LHCN-M2 (cell line): ENCODE data around the gene TMEM167B. TPM values are rescaled to one million over a fixed set of nuclear protein-coding genes. Genes with fewer than 3 reads are reported as not detected.

ENCODE experiments used
- DNase-seq: peaks from one replicate; pipeline ENCODE4 v3.0.0-alpha.2; 2012; ENCODE audit warnings: low read depth
- total RNA-seq: library from RNA; depleted of rRNA; stranded (reverse); fragments of >200 nt; gene quantifications from 2 replicates; pipeline ENCODE4 v1.2.3, GENCODE V29; 2014

TMEM167B gene
- total RNA-seq, 1 experiment from 2014 or later = 16.5 TPM

DNA sequence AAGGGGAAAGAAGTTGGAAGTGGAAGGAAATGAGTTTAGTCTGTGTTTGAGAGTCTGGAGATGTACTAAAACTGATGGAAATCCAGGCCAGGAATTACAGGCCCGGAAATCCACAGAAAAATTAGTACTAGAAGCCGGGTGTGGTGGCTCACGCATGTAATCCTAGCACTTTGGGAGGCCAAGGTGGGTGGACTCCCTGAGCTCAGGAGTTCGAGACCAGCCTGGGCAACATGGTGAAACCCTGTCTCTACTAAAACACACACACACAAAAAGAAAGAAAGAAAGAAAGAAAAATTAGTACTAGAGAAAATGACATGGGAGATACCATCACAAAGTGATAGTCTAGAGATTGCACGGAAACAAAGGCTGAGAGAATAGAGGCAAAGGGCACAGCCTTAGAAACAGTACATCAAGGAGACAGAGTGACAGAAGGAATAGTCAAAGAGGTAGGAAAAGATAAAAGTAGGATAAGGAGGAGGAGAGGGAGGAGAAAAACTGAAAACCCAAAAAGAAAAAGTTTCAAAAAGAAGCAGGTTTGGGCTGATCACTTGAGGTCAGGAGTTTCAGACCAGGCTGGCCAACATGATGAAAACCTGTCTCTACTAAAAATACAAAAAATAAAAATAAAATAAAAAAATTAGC lies 10.0 kb upstream of the TMEM167B start:
- DNase-seq = no peak

DNA sequence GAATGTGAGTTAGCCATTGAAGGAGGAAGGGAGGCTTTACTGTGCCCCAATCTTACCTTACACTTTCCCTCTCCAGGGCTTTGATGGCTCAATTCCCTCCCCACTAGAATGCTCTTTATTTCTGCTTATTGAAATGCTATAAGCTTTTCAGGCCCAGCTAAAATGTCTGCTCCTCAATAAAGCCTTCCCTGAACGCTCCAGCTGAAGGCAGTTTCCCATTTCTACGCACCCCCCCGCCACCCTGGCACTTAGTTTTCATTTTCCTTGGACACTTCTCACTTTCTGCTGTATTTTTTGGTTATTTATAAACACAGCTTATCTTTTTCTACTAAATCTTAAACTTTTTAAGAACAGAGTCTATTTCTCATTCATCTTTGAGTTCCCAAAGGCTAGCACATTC lies 7.1 kb upstream of the TMEM167B start:
- no peak for DNase-seq

DNA sequence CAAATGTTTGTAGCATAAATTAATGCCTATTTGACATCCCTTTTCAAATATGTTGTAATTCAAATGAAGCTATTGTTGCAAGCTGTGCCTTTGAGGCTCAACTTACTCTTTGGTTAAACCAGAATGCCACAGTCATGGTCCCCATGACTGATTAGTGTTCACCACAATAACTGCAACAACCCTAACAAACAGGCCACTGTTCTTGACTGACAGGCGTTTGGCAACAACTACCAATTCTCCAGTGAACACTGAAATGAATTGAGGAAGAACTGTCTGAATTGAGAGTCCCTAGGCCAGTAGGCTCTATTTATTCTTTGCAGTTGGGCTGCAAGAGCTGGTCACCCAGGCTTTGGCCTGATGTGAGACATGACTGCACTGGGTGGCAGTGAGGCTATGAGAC lies 6.6 kb upstream of the TMEM167B start:
- peak; percentile 32 for DNase-seq

GRCh38 chr1:109084563-109085517 lies 5.7 kb upstream of the TMEM167B start:
- no peak for DNase-seq

GRCh38 chr1:109089242-109090015 lies 1.1 kb upstream of the TMEM167B start:
- DNase-seq = peak; percentile 62

GRCh38 chr1:109091078-109091838 lies 694 bp downstream of the TMEM167B start:
- peak; percentile 55 for DNase-seq

GRCh38 chr1:109091839-109092193 lies 1.3 kb downstream of the TMEM167B start:
- peak; percentile 38 for DNase-seq

- no peak for DNase-seq
Measured at GRCh38 chr1:109094377-109094803, 3.8 kb downstream of the TMEM167B start.

- DNase-seq = no peak
Measured at GRCh38 chr1:109094871-109095270, 4.3 kb downstream of the TMEM167B start.

DNA sequence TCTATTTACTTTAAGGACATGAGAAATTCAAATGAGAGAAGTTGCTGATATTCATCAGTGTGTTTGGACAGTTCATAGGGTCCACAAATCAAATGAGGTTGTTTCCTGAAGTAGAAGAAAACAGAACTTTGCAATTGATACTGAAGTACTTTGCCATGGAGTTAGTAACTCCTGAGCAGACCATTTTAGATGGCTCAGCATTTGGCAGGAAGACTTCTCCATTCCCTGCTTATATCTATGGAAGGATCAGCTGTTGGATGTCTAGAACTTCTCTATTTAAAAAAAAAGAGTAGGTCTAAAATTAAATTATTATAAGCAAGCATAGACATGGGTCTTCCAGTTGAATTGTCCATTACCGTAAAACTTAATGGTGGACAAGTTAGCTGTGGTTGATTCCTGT lies 5.1 kb downstream of the TMEM167B start:
- DNase-seq = no peak

DNA sequence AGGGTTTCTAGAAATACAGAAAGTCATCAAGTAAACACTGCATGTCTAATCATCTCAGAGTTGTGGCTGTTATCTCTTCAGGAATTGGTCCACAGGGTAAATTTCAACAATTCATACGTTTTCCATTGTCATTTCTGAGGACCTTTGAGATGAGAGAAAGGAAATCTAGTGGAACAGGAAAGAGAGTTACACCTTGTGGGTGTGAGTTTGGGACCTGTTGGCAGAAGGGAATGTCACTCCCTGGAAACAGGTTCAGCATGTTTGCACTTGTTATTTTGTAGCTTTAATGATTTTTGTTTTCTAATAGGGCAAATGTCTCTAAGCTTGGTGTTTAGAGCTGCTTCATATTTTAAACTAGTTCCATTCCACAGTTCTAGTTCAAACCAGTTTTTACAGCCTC lies 5.6 kb downstream of the TMEM167B start:
- DNase-seq = no peak

GRCh38 chr1:109099938-109100773 lies 9.6 kb downstream of the TMEM167B start:
- DNase-seq = peak; percentile 96

DNA sequence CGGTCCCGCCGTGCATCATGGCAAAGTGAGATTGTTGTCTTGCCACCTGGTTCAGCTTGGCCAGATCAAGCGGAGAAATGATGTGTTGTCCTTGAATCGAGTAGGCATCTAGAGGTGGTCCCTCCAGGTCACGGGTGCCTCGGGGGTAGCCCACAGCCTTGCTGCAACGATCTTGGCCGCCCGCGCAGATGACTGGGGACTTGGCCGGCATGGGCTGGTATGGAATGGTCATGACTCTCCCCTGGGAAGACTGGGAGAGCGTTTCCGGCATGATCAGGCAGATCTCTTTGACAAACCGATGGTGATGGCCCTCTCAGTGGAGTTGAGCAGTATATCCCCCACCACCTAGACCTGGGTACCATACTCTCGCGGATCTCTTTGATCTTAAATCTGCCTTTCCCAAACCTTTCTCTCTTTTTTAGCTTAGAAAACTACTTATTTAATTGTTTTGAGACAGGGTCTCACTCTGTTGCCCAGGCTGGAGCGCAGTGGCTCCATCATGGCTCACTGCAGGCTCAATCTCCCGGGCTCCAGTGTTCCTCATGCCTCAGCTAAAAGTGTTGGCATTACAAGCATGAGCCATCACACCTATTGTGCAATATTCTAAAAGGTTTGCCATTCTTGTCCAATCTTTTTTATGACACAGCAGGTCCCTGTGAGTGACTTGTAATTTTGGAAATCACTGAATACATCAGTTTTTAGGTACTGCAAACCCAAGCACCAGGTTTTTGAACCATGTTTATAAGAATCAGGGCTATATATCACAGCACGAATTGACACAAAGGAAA lies 14.0 kb downstream of the TMEM167B start:
- DNase-seq = no peak

GRCh38 chr1:109105881-109106280 lies 15.3 kb downstream of the TMEM167B start:
- no peak for DNase-seq

- DNase-seq = no peak
Measured at GRCh38 chr1:109107785-109108184, 17.2 kb downstream of the TMEM167B start.

GRCh38 chr1:109109906-109110305 lies 19.3 kb downstream of the TMEM167B start:
- no peak for DNase-seq

- no peak for DNase-seq
Measured at GRCh38 chr1:109111386-109112055, 21.0 kb downstream of the TMEM167B start.

DNA sequence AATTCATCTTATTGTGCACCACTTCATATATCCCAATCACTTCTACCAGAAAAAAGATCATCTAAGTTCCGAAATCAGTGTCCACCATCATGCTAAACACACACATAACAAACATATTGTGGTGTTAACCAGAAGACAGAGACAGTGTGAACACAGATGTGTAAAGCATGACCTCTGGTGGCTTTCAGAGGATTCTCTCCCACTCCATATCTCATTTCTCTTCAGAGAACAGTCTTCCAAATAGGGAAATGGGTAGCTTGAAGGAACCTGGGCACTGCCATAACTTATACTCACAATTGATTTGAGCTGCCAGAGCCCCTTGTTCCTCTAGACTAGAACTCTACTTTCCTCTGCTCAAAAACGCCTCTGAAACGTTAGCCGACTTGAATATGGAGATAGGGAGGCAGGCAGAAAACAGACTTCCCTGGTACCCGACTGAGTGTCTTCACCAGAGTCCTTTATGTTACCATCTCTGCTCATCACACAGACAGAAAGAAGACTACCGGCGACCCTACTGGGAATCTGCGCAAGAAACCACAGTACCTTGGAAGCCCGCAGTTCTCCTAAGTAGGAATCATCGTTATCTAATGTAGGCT lies 21.6 kb downstream of the TMEM167B start:
- DNase-seq = peak; percentile 51
